Fibroblast of mammary gland (primary cell): ENCODE results near the gene SSBP3.
"Not testable (repeated sequence)": the region's sequence is repeated elsewhere in the genome, so short reads cannot be mapped to it uniquely, and the experiment has no call there.

Source experiments
- DNase-seq: peaks from one replicate; pipeline ENCODE4 v3.0.0-alpha.2; 2010; ENCODE audit warnings: low read depth
- H3K4me3 ChIP-seq: 2 replicates; pipeline ENCODE4 v1.5.1; 2011; ENCODE audit warnings: low read depth, mild to moderate bottlenecking, low read length, moderate library complexity; ENCODE audit not compliant: control insufficient read depth
- TF ChIP-seq, protein P1 (sequence below): conservative IDR thresholded peaks from 2 replicates; pipeline ENCODE4 v1.5.1; 2011; ENCODE audit warnings: low read depth, low read length, inconsistent platforms; ENCODE audit not compliant: control insufficient read depth, insufficient read depth

Gene SSBP3

DNA sequence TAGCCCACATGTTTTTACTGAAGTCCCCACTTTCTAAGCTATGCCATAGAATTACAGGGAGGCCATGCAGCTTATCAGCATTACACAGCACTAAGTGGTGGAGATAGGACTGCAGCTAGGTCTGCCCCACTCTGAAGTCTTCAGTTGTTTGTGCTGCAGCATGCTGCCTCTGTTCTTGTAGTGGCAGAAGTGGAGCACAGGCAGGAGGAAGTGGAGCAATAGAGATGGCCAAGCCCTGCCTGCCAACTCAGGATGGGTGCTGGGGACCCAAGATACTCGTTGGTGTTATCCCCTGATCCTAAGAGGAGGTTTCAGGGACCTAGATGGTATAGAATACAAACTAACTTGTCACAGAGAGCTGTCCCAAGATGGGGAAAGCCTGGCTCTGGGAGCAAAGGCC, 193.3 kb downstream of the SSBP3 start:
- TF ChIP-seq, protein P1, sequence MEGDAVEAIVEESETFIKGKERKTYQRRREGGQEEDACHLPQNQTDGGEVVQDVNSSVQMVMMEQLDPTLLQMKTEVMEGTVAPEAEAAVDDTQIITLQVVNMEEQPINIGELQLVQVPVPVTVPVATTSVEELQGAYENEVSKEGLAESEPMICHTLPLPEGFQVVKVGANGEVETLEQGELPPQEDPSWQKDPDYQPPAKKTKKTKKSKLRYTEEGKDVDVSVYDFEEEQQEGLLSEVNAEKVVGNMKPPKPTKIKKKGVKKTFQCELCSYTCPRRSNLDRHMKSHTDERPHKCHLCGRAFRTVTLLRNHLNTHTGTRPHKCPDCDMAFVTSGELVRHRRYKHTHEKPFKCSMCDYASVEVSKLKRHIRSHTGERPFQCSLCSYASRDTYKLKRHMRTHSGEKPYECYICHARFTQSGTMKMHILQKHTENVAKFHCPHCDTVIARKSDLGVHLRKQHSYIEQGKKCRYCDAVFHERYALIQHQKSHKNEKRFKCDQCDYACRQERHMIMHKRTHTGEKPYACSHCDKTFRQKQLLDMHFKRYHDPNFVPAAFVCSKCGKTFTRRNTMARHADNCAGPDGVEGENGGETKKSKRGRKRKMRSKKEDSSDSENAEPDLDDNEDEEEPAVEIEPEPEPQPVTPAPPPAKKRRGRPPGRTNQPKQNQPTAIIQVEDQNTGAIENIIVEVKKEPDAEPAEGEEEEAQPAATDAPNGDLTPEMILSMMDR, result no peak
- DNase-seq, result no peak
- no peak overlapping the region for H3K4me3 ChIP-seq

DNA sequence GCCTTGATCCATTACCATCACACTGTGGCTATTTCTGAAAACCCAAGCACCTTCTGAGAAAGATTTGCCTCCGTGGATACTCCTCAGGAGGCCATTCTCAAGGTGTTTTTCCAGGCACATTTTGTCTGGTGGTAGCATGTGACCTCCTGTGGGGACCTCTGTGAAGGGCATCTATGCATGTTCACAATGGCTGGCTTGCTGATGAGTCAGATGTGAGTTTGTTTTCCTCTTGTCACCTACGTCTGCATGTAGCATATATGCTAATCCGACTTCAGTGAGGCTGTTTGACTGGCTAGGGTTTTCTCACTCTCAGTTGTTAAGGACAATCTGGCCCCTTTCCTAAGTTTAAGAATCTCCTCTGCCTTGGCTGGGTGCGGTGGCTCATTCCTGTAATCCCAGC, 198.3 kb downstream of the SSBP3 start:
- DNase-seq, H3K4me3 ChIP-seq: not testable (repeated sequence)

DNA sequence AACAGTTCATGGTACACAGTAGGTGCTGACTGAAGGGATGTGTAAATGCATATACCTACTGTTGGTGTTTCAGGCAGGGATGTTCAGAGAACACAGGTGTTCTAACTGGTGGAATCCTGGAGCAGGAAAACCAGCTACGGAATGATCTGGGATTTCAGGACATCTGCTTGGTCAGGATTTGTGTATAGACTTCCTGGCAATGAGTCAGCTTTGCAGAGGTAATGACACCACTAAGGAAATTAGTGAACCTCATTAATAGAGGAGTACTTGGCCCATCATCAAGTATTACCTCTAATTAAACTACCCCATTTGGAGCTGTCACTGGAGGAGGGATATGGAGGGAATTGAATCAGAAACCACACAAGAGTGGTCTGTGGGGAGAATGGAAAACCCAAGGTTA, 198.9 kb downstream of the SSBP3 start:
- no peak for DNase-seq
- TF ChIP-seq, protein P1, result no peak
- no peak overlapping the region for H3K4me3 ChIP-seq

DNA sequence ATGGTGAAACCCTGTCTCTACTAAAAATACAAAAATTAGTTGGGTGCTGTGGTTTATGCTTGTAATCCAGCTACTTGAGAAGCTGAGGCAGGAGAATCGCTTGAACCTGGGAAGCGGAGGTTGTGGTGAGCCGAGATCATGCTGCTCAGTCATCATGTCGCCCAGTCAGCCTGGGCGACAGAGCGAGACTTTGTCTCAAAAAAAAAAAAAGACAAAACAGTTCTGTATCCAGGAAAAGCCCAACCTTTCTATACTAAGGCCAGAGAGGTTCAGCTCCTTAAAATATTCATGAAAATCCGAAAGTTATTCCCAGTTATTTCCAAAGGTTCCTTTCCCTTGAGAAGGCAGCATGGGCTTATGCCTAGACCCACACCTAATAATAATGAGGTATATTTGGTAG, 202.0 kb downstream of the SSBP3 start:
- DNase-seq, result no peak
- TF ChIP-seq, protein P1, result no peak
- no peak overlapping the region for H3K4me3 ChIP-seq

DNA sequence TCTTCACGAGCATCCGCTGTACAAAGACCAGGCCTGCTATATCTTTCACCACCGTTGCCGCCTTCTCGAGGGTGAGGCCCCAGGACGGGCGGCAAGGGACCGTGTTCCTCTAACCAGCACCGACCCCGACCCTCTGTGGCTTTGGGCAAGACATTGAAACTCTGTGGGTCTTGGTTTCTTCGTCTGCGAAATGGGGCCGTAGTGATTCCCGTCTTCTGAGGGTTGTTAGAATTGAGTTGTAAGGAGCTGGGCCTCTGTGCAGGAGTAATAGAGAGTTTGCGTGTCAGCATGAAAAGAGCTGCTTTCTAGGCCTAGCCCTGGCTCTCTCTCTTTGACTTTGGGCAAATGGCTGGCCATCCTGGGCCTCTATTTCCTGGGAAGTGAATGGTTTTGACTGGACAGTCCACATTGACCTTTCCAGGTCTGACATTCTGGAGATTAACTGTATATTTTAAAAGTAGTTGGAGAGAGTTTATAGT, 205.6 kb downstream of the SSBP3 start:
- DNase-seq, result peak; percentile 6
- TF ChIP-seq, protein P1, result no peak
- H3K4me3 ChIP-seq, result peak overlapping the region; percentile 89

DNA sequence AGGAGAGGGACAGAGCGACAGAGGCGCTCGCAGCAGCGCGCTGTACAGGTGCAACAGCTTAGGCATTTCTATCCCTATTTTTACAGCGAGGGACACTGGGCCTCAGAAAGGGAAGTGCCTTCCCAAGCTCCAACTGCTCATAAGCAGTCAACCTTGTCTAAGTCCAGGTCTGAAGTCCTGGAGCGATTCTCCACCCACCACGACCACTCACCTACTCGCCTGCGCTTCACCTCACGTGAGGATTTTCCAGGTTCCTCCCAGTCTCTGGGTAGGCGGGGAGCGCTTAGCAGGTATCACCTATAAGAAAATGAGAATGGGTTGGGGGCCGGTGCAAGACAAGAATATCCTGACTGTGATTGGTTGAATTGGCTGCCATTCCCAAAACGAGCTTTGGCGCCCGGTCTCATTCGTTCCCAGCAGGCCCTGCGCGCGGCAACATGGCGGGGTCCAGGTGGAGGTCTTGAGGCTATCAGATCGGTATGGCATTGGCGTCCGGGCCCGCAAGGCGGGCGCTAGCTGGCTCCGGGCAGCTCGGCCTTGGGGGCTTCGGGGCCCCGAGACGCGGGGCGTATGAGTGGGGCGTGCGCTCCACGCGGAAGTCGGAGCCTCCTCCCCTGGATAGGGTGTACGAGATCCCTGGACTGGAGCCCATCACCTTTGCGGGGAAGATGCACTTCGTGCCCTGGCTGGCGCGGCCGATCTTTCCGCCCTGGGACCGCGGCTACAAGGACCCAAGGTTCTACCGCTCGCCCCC, 206.3 kb downstream of the SSBP3 start, which contains the start of the genes CYB5RL and MRPL37:
Gene CYB5RL, minus strand, starts transcription at position 266 of the 754 bp plus-strand sequence. CDS start 4,414 bp downstream, outside the sequence.
Gene MRPL37, plus strand, starts transcription at position 403 of the 754 bp plus-strand sequence. Its CDS starts 77 bp downstream, at position 480.
- peak within 1 kb of the TSS; percentile 89 for H3K4me3 ChIP-seq
- DNase-seq, result peak; percentile 96
- TF ChIP-seq, protein P1, result no peak

DNA sequence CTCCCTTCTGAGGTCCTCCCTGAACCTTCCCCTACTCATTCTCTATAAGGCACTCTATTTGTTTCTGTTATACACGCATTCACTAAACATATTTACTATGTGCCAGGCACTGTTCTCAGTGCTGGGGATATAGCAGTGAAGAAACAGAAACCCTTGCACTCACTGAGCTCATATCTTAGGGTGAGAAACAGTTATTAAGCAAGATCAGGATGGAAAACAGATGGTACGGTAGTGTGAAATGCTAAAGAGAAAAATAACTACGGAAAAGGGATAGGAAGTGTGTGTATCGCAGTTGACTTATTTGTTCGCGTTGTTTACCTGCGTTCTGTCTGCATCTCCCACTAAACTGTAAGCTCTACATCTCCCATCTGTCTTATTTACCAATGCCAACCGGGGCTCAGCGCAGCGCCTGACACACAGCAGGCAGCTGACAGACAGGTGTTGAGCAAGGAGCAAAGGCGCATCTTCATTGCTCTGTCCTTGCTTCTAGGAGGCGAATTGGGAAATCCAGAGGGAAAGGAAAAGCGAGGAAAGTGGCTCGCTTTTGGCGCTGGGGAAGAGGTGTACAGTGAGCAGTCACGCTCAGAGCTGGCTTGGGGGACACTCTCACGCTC, 206.9 kb downstream of the SSBP3 start:
- TF ChIP-seq, protein P1, result no peak

More for the DNA sequence above, 206.9 kb downstream of the SSBP3 start:
- peak overlapping the region; percentile 89 for H3K4me3 ChIP-seq
- DNase-seq, result peak; percentile 13
